Measurements from ENCODE around the gene NR2C1. TPM values are rescaled to one million over a fixed set of nuclear protein-coding genes. Genes with fewer than 3 reads are reported as not detected.

The NR2C1 gene
- total and polyA plus RNA-seq, 2 donors (not counting 1 experiment from before 2014, with no cell fraction given), result 31.2 to 53.9 TPM

DNA sequence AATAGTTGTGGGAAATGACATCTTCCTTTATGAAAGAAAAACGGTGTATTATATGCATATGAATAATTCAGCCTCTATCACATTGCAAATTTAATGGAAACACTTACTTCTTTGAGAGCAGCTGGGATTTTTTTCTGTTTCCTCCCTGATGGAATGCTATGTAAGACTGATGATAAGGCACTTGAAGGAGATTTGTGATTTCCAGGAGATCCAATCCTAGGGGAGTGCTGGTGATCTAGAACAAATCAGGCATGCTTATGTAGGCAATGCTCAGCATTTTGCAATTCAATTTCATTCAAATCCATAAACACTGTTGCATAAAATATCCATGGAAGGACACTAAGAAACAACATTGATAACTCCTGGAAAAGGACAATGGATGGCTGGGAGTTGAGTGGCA, 16.0 kb upstream of the NR2C1 start:
- DNase-seq, result no peak
- H3K4me3 Mint-ChIP-seq, result no peak overlapping the region
- CTCF ChIA-PET, result no interaction called here
- Histone ChIP-seq H2AFZ (ENCODE audit: insufficient read depth, low read depth, low read length, poor library complexity, severe bottlenecking) (no peak overlapping the region), H3K4me2 (replicated peaks; ENCODE audit: low read depth, low read length, poor library complexity, severe bottlenecking) (no peak overlapping the region), H3K36me3 (replicated peaks in 1 of 2; ENCODE audit: control extremely low read depth in 1 of 2, control insufficient read depth in 1 of 2, extremely low read depth in 1 of 2, insufficient read depth in 2 of 2, low read length in 1 of 2) (no peaks in the 10 kb centered on the region), H3K9me3 (ENCODE audit: control extremely low read depth in 1 of 3, control insufficient read depth in 2 of 3, insufficient read depth in 1 of 3, low read length in 2 of 3) (no peaks in the 10 kb centered on the region), H3K4me1 (ENCODE audit: control insufficient read depth in 2 of 2, insufficient read depth in 2 of 2, low read length in 2 of 2) (peaks cover 3 to 5% of the 10 kb centered on the region in 2 donors), H3K79me2 (ENCODE audit: control insufficient read depth, insufficient read depth, low read length) (no peaks in the 10 kb centered on the region), H3K4me3 (ENCODE audit: control extremely low read depth in 1 of 5, extremely low read depth in 1 of 5, insufficient read depth in 1 of 5, low read depth in 2 of 5, low read length in 4 of 5) (no peak overlapping the region), H4K20me1 (ENCODE audit: control insufficient read depth, insufficient read depth, low read length, poor library complexity, severe bottlenecking) (no peaks in the 10 kb centered on the region), H3K27ac (ENCODE audit: low read length in 2 of 2) (no peak overlapping the region), H3K27me3 (replicated peaks in 1 of 4; ENCODE audit: control extremely low read depth in 1 of 4, control insufficient read depth in 3 of 4, insufficient read depth in 4 of 4, low read length in 3 of 4) (no peaks in the 10 kb centered on the region), H3K9ac (ENCODE audit: low read length) (no peak overlapping the region)
- POLR2A ChIA-PET, result no interaction called here
- WGBS (ENCODE audit: insufficient coverage), result no CpG with 5 or more reads among the region's 1 CpG
- intact Hi-C loops (cut with micrococcal nuclease), result no loop called here
- no peak overlapping the region for H3K27ac Mint-ChIP-seq
- no peaks in the 10 kb centered on the region for H3K9me3 Mint-ChIP-seq (ENCODE audit: insufficient read depth)
- peaks cover 11% of the 10 kb centered on the region for H3K4me1 Mint-ChIP-seq
- TF ChIP-seq, protein P1, sequence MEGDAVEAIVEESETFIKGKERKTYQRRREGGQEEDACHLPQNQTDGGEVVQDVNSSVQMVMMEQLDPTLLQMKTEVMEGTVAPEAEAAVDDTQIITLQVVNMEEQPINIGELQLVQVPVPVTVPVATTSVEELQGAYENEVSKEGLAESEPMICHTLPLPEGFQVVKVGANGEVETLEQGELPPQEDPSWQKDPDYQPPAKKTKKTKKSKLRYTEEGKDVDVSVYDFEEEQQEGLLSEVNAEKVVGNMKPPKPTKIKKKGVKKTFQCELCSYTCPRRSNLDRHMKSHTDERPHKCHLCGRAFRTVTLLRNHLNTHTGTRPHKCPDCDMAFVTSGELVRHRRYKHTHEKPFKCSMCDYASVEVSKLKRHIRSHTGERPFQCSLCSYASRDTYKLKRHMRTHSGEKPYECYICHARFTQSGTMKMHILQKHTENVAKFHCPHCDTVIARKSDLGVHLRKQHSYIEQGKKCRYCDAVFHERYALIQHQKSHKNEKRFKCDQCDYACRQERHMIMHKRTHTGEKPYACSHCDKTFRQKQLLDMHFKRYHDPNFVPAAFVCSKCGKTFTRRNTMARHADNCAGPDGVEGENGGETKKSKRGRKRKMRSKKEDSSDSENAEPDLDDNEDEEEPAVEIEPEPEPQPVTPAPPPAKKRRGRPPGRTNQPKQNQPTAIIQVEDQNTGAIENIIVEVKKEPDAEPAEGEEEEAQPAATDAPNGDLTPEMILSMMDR (IDR thresholded peaks at IDR 0.05), result no peak
- TF ChIP-seq EZH2 (IDR thresholded peaks at IDR 0.05; ENCODE audit: borderline replicate concordance, insufficient read depth, low read depth, low read length, poor library complexity, severe bottlenecking), result no peak
- H3K27me3 Mint-ChIP-seq, result no peaks in the 10 kb centered on the region
- ATAC-seq (ENCODE audit: low read depth), result no peak

DNA sequence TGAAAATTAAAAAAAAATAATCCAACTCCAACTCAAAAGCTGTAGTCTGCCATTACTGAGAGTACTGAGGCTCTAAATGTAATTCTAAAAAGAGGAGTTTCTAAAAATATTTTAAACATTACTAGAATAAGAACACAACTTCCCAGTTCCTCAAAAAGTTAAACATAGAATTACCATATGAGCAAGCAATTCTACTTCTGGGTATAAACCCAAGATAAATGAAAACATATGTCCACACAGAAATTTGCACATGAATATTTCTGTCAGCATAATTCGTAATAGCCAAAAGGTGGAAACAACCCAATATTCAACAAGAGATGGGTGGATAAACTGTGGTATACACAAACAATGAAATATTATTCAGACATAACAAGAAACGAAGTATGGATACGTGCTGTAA, 15.0 kb upstream of the NR2C1 start:
- Mint-ChIP-seq H3K4me3 (no peak overlapping the region), H3K9me3 (ENCODE audit: insufficient read depth) (no peaks in the 10 kb centered on the region), H3K27me3 (no peaks in the 10 kb centered on the region), H3K4me1 (peaks cover 11% of the 10 kb centered on the region), H3K27ac (no peak overlapping the region)
- H3K27ac ChIP-seq (ENCODE audit: low read length in 2 of 2), result no peak overlapping the region
- TF ChIP-seq EZH2 (IDR thresholded peaks at IDR 0.05; ENCODE audit: borderline replicate concordance, insufficient read depth, low read depth, low read length, poor library complexity, severe bottlenecking), result no peak
- TF ChIP-seq, protein P1 (IDR thresholded peaks at IDR 0.05), result no peak
- intact Hi-C loops (cut with micrococcal nuclease), result no loop called here
- H3K27me3 ChIP-seq (replicated peaks in 1 of 4; ENCODE audit: control extremely low read depth in 1 of 4, control insufficient read depth in 3 of 4, insufficient read depth in 4 of 4, low read length in 3 of 4), result no peaks in the 10 kb centered on the region
- no peaks in the 10 kb centered on the region for H3K36me3 ChIP-seq (replicated peaks in 1 of 2; ENCODE audit: control extremely low read depth in 1 of 2, control insufficient read depth in 1 of 2, extremely low read depth in 1 of 2, insufficient read depth in 2 of 2, low read length in 1 of 2)
- H3K79me2 ChIP-seq (ENCODE audit: control insufficient read depth, insufficient read depth, low read length), result no peaks in the 10 kb centered on the region
- no peak overlapping the region for H3K4me2 ChIP-seq (replicated peaks; ENCODE audit: low read depth, low read length, poor library complexity, severe bottlenecking)
- ChIA-PET POLR2A (no interaction called here), CTCF (no interaction called here)
- ATAC-seq (ENCODE audit: low read depth) (no peak), DNase-seq (no peak)
- H3K9ac ChIP-seq (ENCODE audit: low read length), result no peak overlapping the region
- H4K20me1 ChIP-seq (ENCODE audit: control insufficient read depth, insufficient read depth, low read length, poor library complexity, severe bottlenecking), result no peaks in the 10 kb centered on the region
- 79% methylated on average over 2 of the region's 3 CpGs for WGBS (ENCODE audit: insufficient coverage)
- peaks cover 3 to 5% of the 10 kb centered on the region in 2 donors for H3K4me1 ChIP-seq (ENCODE audit: control insufficient read depth in 2 of 2, insufficient read depth in 2 of 2, low read length in 2 of 2)
- H3K9me3 ChIP-seq (ENCODE audit: control extremely low read depth in 1 of 3, control insufficient read depth in 2 of 3, insufficient read depth in 1 of 3, low read length in 2 of 3), result no peaks in the 10 kb centered on the region
- no peak overlapping the region for H2AFZ ChIP-seq (ENCODE audit: insufficient read depth, low read depth, low read length, poor library complexity, severe bottlenecking)
- H3K4me3 ChIP-seq (ENCODE audit: control extremely low read depth in 1 of 5, extremely low read depth in 1 of 5, insufficient read depth in 1 of 5, low read depth in 2 of 5, low read length in 4 of 5), result no peak overlapping the region
